HCT116 (cell line): ENCODE results near the gene CACNA1A. TPM values are rescaled to one million over a fixed set of nuclear protein-coding genes. Genes with fewer than 3 reads are reported as not detected.

ENCODE experiments used
- ATAC-seq: fragments of 200-7000 bp; cut with Tn5 transposase; 2 replicates; pipeline ENCODE4 v1.9.1; 2020; ENCODE audit warnings: mild to moderate bottlenecking, moderate library complexity
- BruUV-seq: library from RNA; stranded (reverse); fragments of 400-500 nt; replicated peaks from 2 replicates; lab custom pipeline; 2021; lab: Mats Ljungman, UMichigan
- CTCF ChIA-PET: fragments of 300-600 bp; sonication (Branson Sonifier 250); formaldehyde crosslinking; loops from one replicate; lab custom pipeline; 2021; ENCODE audit warnings: antibody characterized with exemption; lab: Charles Lee
- POLR2A ChIA-PET: fragments of 300-600, 350-600 bp; sonication (Branson Sonifier 250); formaldehyde crosslinking; loops from one replicate; lab custom pipeline; 2021; ENCODE audit warnings: antibody characterized with exemption; lab: Charles Lee
- RAD21 ChIA-PET, 2 experiments: fragments of 300-600 bp; sonication (Branson Sonifier 250); formaldehyde crosslinking; loops; one replicate each; lab custom pipeline; 2023; ENCODE audit warnings: low total read pairs in 2 of 2; ENCODE audit not compliant: uncharacterized antibody in 2 of 2, unreplicated experiment in 2 of 2, low non-redundant PET in 1 of 2; lab: Charles Lee
- DNase-seq: peaks from one replicate; pipeline ENCODE4 v3.0.0-alpha.2; 2010; ENCODE audit warnings: low read depth, low spot score
- H2AFZ ChIP-seq: fragments of 200-600 bp; shearing (Covaris generic), sonication (generic); 2 replicates; pipeline ENCODE4 v1.6.1; 2017; ENCODE audit warnings: low read depth, mixed run types, mixed read lengths, antibody characterized with exemption, low read length; ENCODE audit not compliant: poor library complexity, severe bottlenecking
- H3K27ac ChIP-seq: 2 replicates; pipeline ENCODE4 v1.5.1; 2012; ENCODE audit warnings: low read depth, low read length
- H3K27me3 ChIP-seq: fragments of 200-600 bp; sonication (generic); 2 replicates; pipeline ENCODE4 v1.6.1; 2016; ENCODE audit warnings: mixed run types, low read length, mixed read lengths; ENCODE audit not compliant: insufficient read depth
- H3K36me3 ChIP-seq, 2 experiments: fragments of 200-500 bp in 1 of 2; fragments of 200-600 bp in 1 of 2; sonication (Bioruptor generic) in 1 of 2; sonication (generic) in 1 of 2; 2 replicates each; pipeline versions ENCODE4 v1.5.1 to v1.6.1; 2014 to 2016; ENCODE audit warnings: low read length in 2 of 2, inconsistent platforms in 1 of 2, mixed read lengths in 1 of 2, mixed run types in 1 of 2; ENCODE audit not compliant: insufficient read depth in 2 of 2, control insufficient read depth in 1 of 2
- H3K4me1 ChIP-seq, 2 experiments: fragments of 200-600 bp in 1 of 2; sonication (generic) in 1 of 2; 2 replicates each; pipeline versions ENCODE4 v1.5.1 to v1.6.1; 2012 to 2017; ENCODE audit warnings: low read length in 2 of 2, inconsistent platforms in 1 of 2, mild to moderate bottlenecking in 1 of 2, mixed read lengths in 1 of 2, mixed run types in 1 of 2, moderate library complexity in 1 of 2; ENCODE audit not compliant: insufficient read depth in 2 of 2, control insufficient read depth in 1 of 2
- H3K4me2 ChIP-seq: fragments of 200-600 bp; sonication (generic); 2 replicates; pipeline ENCODE4 v1.6.1; 2017; ENCODE audit warnings: mixed run types, low read length, mixed read lengths
- H3K4me3 ChIP-seq, 2 experiments: fragments of 200-600 bp in 1 of 2; sonication (generic) in 1 of 2; replicated peaks in 1 of 2; 2 replicates each; pipeline ENCODE4 v1.5.1; 2011 to 2016; ENCODE audit warnings: low read length in 2 of 2, control low read depth in 1 of 2, low read depth in 1 of 2, mild to moderate bottlenecking in 1 of 2, mixed read lengths in 1 of 2, mixed run types in 1 of 2
- H3K79me2 ChIP-seq: fragments of 200-600 bp; sonication (generic); 2 replicates; pipeline ENCODE4 v1.6.1; 2017; ENCODE audit warnings: mild to moderate bottlenecking, mixed run types, low read length, moderate library complexity, mixed read lengths; ENCODE audit not compliant: insufficient read depth
- H3K9ac ChIP-seq: fragments of 200-600 bp; sonication (generic); 2 replicates; pipeline ENCODE4 v1.6.1; 2016; ENCODE audit warnings: low read length, mixed read lengths
- H3K9me2 ChIP-seq: fragments of 200-600 bp; sonication (generic), shearing (Covaris generic); 2 replicates; pipeline ENCODE4 v1.6.1; 2017; ENCODE audit warnings: mixed run types, mild to moderate bottlenecking, moderate library complexity; ENCODE audit not compliant: insufficient read depth
- H3K9me3 ChIP-seq, 2 experiments: fragments of 200-500 bp in 1 of 2; fragments of 200-600 bp in 1 of 2; sonication (Bioruptor generic) in 1 of 2; sonication (generic) in 1 of 2; 2 replicates each; pipeline ENCODE4 v1.6.1; 2014 to 2017; ENCODE audit warnings: low read length in 2 of 2, mixed read lengths in 2 of 2, inconsistent platforms in 1 of 2, low read depth in 1 of 2, mild to moderate bottlenecking in 1 of 2, mixed run types in 1 of 2, moderate library complexity in 1 of 2; ENCODE audit not compliant: control insufficient read depth in 1 of 2, insufficient read depth in 1 of 2
- H4K20me1 ChIP-seq: fragments of 200-600 bp; sonication (generic), shearing (Covaris generic); 2 replicates; pipeline ENCODE4 v1.6.1; 2017; ENCODE audit warnings: mixed run types, mild to moderate bottlenecking, moderate library complexity; ENCODE audit not compliant: insufficient read depth
- CEBPB ChIP-seq: IDR thresholded peaks from 2 replicates; pipeline ENCODE4 v1.6.1; 2012; ENCODE audit warnings: low read depth
- EZH2 ChIP-seq: fragments of 200-600 bp; sonication (generic); IDR thresholded peaks from 2 replicates; pipeline ENCODE4 v1.6.1; 2017; ENCODE audit warnings: antibody characterized with exemption, mixed run types
- JUND ChIP-seq: IDR thresholded peaks from 2 replicates; pipeline ENCODE4 v1.6.1; 2012
- RAD21 ChIP-seq: IDR thresholded peaks from 2 replicates; pipeline ENCODE4 v1.6.1; 2012; ENCODE audit warnings: low read depth, mild to moderate bottlenecking
- SIN3A ChIP-seq: IDR thresholded peaks from 2 replicates; pipeline ENCODE4 v1.6.1; 2012; ENCODE audit warnings: low read depth
- SP1 ChIP-seq: IDR thresholded peaks from 2 replicates; pipeline ENCODE4 v1.6.1; 2012; ENCODE audit warnings: low read depth
- SRF ChIP-seq: IDR thresholded peaks from 2 replicates; pipeline ENCODE4 v1.6.1; 2012; ENCODE audit warnings: low read depth
- YY1 ChIP-seq: IDR thresholded peaks from 2 replicates; pipeline ENCODE4 v1.6.1; 2011; ENCODE audit warnings: low read length, low read depth, moderate library complexity, mild to moderate bottlenecking; ENCODE audit not compliant: insufficient replicate concordance; ENCODE audit errors: extremely low read depth
- ZNF274 ChIP-seq: fragments of 200-500 bp; sonication (Bioruptor generic); IDR thresholded peaks from 2 replicates; pipeline ENCODE4 v1.6.1; 2014; ENCODE audit warnings: mild to moderate bottlenecking, low read depth, low read length, inconsistent platforms
- intact Hi-C: fragments of 100-400 bp; cut with micrococcal nuclease; formaldehyde crosslinking; loops from 2 replicates; pipeline ENCODE4 v1.10.0; 2022
- total RNA-seq: library from RNA; stranded (reverse); gene quantifications from one replicate; pipeline ENCODE4 v1.2.1, GENCODE V29; 2021; ENCODE audit not compliant: unreplicated experiment
- TF ChIP-seq, protein P1 (sequence below): IDR thresholded peaks from 2 replicates; pipeline ENCODE4 v1.6.1; 2012
- TF ChIP-seq, protein P2 (sequence below): IDR thresholded peaks from 2 replicates; pipeline ENCODE4 v1.6.1; 2012; ENCODE audit warnings: low read depth

Gene CACNA1A
- total RNA-seq, 1 experiment from 2014 or later, result 7.5 TPM

DNA sequence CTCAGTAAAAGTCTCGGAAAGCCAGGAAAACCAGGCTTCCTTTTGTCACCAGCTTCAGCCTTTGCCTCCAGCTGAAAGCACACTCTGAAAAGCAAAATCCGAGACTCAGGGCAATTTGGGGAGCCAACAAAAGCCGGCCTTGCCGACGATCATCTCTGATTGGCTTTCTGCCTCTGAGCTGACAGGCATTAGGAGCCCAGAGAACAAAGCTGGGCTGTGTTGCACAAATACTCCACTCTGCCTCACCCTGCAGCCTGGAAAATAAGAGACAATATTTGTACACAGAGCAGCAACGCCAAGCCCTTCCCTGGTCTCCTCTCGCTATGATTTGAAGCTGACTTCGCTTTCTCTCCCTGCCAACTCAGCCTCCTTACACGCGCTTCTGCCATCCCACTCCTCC, 46.9 kb downstream of the CACNA1A start:
- H2AFZ ChIP-seq, result no peak overlapping the region
- no peak for TF ChIP-seq YY1
- TF ChIP-seq, protein P1, sequence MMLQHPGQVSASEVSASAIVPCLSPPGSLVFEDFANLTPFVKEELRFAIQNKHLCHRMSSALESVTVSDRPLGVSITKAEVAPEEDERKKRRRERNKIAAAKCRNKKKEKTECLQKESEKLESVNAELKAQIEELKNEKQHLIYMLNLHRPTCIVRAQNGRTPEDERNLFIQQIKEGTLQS, result no peak
- TF ChIP-seq ZNF274, result no peak
- no peak for TF ChIP-seq EZH2
- no peak for TF ChIP-seq JUND
- TF ChIP-seq, protein P2, sequence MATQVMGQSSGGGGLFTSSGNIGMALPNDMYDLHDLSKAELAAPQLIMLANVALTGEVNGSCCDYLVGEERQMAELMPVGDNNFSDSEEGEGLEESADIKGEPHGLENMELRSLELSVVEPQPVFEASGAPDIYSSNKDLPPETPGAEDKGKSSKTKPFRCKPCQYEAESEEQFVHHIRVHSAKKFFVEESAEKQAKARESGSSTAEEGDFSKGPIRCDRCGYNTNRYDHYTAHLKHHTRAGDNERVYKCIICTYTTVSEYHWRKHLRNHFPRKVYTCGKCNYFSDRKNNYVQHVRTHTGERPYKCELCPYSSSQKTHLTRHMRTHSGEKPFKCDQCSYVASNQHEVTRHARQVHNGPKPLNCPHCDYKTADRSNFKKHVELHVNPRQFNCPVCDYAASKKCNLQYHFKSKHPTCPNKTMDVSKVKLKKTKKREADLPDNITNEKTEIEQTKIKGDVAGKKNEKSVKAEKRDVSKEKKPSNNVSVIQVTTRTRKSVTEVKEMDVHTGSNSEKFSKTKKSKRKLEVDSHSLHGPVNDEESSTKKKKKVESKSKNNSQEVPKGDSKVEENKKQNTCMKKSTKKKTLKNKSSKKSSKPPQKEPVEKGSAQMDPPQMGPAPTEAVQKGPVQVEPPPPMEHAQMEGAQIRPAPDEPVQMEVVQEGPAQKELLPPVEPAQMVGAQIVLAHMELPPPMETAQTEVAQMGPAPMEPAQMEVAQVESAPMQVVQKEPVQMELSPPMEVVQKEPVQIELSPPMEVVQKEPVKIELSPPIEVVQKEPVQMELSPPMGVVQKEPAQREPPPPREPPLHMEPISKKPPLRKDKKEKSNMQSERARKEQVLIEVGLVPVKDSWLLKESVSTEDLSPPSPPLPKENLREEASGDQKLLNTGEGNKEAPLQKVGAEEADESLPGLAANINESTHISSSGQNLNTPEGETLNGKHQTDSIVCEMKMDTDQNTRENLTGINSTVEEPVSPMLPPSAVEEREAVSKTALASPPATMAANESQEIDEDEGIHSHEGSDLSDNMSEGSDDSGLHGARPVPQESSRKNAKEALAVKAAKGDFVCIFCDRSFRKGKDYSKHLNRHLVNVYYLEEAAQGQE, result no peak
- TF ChIP-seq RAD21, result no peak
- no peak for TF ChIP-seq CEBPB
- TF ChIP-seq SRF, result no peak
- no peak for TF ChIP-seq SP1
- no peak for TF ChIP-seq SIN3A
- ChIA-PET CTCF (no interaction called here), POLR2A (no interaction called here), RAD21 (no interaction called here)
- no peaks in the 10 kb centered on the region for H3K79me2 ChIP-seq
- H3K27me3 ChIP-seq, result peaks cover 44% of the 10 kb centered on the region
- H3K9me2 ChIP-seq, result no peaks in the 10 kb centered on the region
- no peak overlapping the region for H3K4me3 ChIP-seq
- intact Hi-C loops, result no loop called here
- no peaks in the 10 kb centered on the region for H4K20me1 ChIP-seq
- H3K9me3 ChIP-seq, result no peaks in the 10 kb centered on the region
- BruUV-seq, result no TSS peak
- H3K4me2 ChIP-seq, result no peak overlapping the region
- H3K9ac ChIP-seq, result no peak overlapping the region
- DNase-seq (no peak), ATAC-seq (no peak)
- H3K4me1 ChIP-seq, result no peaks in the 10 kb centered on the region
- no peaks in the 10 kb centered on the region for H3K36me3 ChIP-seq
- no peak overlapping the region for H3K27ac ChIP-seq
